Osteoblast (primary cell): ENCODE data around the gene VAMP5. TPM values are rescaled to one million over a fixed set of nuclear protein-coding genes. Genes with fewer than 3 reads are reported as not detected.
A peak's percentile ranks its signal among the peaks of the same experiment; 100 is the strongest.

Experiments used
- DNase-seq: peaks from one replicate; pipeline ENCODE4 v3.0.0; 2011; ENCODE audit warnings: low spot score, mixed read lengths; ENCODE audit not compliant: insufficient read length; ENCODE audit errors: missing footprints
- H2AFZ ChIP-seq: 2 replicates; pipeline ENCODE4 v1.6.0; 2011; ENCODE audit warnings: mild to moderate bottlenecking, low read length
- H3K27ac ChIP-seq: 2 replicates; pipeline ENCODE4 v1.5.1; 2011; ENCODE audit warnings: mild to moderate bottlenecking, low read depth, low read length, moderate library complexity
- H3K27me3 ChIP-seq: 2 replicates; pipeline ENCODE4 v1.6.0; 2012; ENCODE audit warnings: mild to moderate bottlenecking, control low read depth, inconsistent platforms, low read length, moderate library complexity; ENCODE audit not compliant: insufficient read depth
- H3K36me3 ChIP-seq: 2 replicates; pipeline ENCODE4 v1.5.1; 2011; ENCODE audit warnings: mild to moderate bottlenecking, low read length, control low read depth, moderate library complexity; ENCODE audit not compliant: insufficient read depth
- H3K4me1 ChIP-seq: 2 replicates; pipeline ENCODE4 v1.5.1; 2011; ENCODE audit warnings: mild to moderate bottlenecking, low read length, control low read depth, moderate library complexity; ENCODE audit not compliant: insufficient read depth
- H3K4me2 ChIP-seq: 2 replicates; pipeline ENCODE4 v1.6.0; 2011; ENCODE audit warnings: mild to moderate bottlenecking, low read length; ENCODE audit not compliant: insufficient read depth
- H3K4me3 ChIP-seq: fragments of 200-600 bp; sonication (generic); 3 replicates; pipeline ENCODE4 v1.5.1; 2012; ENCODE audit warnings: mild to moderate bottlenecking, low read length, inconsistent platforms; ENCODE audit not compliant: insufficient read depth
- H3K79me2 ChIP-seq: 2 replicates; pipeline ENCODE4 v1.6.0; 2012; ENCODE audit warnings: mild to moderate bottlenecking, low read length, control low read depth, inconsistent platforms; ENCODE audit not compliant: insufficient read depth
- H3K9me3 ChIP-seq: 2 replicates; pipeline ENCODE4 v1.5.1; 2011; ENCODE audit warnings: low read depth, low read length, control low read depth
- H4K20me1 ChIP-seq: 2 replicates; pipeline ENCODE4 v1.6.0; 2012; ENCODE audit warnings: mild to moderate bottlenecking, low read length, control low read depth; ENCODE audit not compliant: insufficient read depth
- total RNA-seq: library from RNA; depleted of rRNA; stranded (reverse); fragments of >200 nt; gene quantifications from 2 replicates; pipeline ENCODE4 v1.2.3, GENCODE V29; 2012
- TF ChIP-seq, protein P1 (sequence below): IDR thresholded peaks from 2 replicates; pipeline ENCODE4 v1.5.1; 2011; ENCODE audit warnings: mild to moderate bottlenecking, low read depth, low read length, moderate library complexity; ENCODE audit errors: extremely low read depth

The VAMP5 gene
- total RNA-seq, 1 donor: 27.1 TPM

GRCh38 chr2:85579266-85579935 is 4.8 kb upstream of the VAMP5 start:
- Histone ChIP-seq H3K4me1 (peaks cover 3% of the 10 kb centered on the region), H3K4me3 (no peak overlapping the region), H3K79me2 (no peaks in the 10 kb centered on the region), H4K20me1 (no peaks in the 10 kb centered on the region), H3K9me3 (no peaks in the 10 kb centered on the region), H2AFZ (peak overlapping the region; percentile 18), H3K36me3 (no peaks in the 10 kb centered on the region), H3K27ac (no peak overlapping the region), H3K27me3 (peaks cover 3% of the 10 kb centered on the region), H3K4me2 (no peak overlapping the region)
- TF ChIP-seq, protein P1, sequence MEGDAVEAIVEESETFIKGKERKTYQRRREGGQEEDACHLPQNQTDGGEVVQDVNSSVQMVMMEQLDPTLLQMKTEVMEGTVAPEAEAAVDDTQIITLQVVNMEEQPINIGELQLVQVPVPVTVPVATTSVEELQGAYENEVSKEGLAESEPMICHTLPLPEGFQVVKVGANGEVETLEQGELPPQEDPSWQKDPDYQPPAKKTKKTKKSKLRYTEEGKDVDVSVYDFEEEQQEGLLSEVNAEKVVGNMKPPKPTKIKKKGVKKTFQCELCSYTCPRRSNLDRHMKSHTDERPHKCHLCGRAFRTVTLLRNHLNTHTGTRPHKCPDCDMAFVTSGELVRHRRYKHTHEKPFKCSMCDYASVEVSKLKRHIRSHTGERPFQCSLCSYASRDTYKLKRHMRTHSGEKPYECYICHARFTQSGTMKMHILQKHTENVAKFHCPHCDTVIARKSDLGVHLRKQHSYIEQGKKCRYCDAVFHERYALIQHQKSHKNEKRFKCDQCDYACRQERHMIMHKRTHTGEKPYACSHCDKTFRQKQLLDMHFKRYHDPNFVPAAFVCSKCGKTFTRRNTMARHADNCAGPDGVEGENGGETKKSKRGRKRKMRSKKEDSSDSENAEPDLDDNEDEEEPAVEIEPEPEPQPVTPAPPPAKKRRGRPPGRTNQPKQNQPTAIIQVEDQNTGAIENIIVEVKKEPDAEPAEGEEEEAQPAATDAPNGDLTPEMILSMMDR: no peak
- DNase-seq: peak; percentile 72

DNA sequence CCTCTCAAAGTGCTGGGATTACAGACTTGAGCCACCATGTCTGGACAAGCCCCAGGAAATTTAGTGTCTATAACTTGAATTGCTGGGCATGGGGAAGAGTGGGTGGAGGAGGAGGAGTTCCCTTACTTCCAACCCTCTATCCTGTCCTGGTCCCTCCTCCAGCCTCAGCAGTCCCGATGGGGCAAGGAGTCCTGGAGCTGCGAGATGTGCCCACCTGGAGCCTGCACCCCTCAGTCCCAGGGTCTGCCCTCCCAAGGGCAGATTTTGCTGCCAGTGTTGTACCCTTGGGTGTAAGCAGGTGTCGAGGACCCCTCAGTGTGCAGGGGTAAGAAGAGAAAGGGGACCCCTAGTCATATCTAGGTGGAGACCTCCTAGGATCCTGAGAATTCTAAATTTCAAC is 4.0 kb upstream of the VAMP5 start:
- Histone ChIP-seq H3K36me3 (no peaks in the 10 kb centered on the region), H3K9me3 (no peaks in the 10 kb centered on the region), H3K79me2 (peaks cover under 1% of the 10 kb centered on the region), H3K27me3 (peaks cover 3% of the 10 kb centered on the region), H3K4me3 (no peak overlapping the region), H3K4me1 (peaks cover 10% of the 10 kb centered on the region), H4K20me1 (no peaks in the 10 kb centered on the region), H3K4me2 (no peak overlapping the region), H3K27ac (no peak overlapping the region), H2AFZ (no peak overlapping the region)
- DNase-seq: peak; percentile 74
- TF ChIP-seq, protein P1: no peak

DNA sequence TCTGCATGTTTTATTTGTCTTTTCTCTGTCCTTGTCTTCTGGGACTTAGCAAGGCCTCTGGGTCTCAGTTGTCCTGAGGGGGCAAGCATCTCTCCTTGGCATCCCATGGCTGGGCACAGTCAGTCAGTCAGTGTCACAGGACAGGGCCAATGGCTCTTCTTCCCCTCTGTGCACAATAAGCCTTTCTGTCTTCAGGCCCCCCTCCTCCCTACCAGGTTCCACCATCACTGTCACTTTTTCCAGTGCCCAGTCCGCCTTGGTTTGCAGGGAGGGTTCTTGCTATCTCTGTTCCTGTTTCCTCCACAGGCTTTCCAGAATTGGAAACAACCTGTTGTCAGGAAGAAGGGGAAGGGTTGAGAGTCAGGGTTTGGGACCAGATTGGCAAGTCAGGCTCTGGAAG is 1.7 kb upstream of the VAMP5 start:
- H3K36me3 ChIP-seq: no peaks in the 10 kb centered on the region
- H3K79me2 ChIP-seq: peaks cover 7% of the 10 kb centered on the region
- peaks cover 3% of the 10 kb centered on the region for H3K27me3 ChIP-seq
- TF ChIP-seq, protein P1: no peak
- H3K9me3 ChIP-seq: no peaks in the 10 kb centered on the region
- H3K4me2 ChIP-seq: no peak overlapping the region
- no peaks in the 10 kb centered on the region for H4K20me1 ChIP-seq
- peaks cover 20% of the 10 kb centered on the region for H3K4me1 ChIP-seq
- H2AFZ ChIP-seq: no peak overlapping the region
- H3K4me3 ChIP-seq: no peak overlapping the region
- H3K27ac ChIP-seq: no peak overlapping the region
- DNase-seq: peak; percentile 56

DNA sequence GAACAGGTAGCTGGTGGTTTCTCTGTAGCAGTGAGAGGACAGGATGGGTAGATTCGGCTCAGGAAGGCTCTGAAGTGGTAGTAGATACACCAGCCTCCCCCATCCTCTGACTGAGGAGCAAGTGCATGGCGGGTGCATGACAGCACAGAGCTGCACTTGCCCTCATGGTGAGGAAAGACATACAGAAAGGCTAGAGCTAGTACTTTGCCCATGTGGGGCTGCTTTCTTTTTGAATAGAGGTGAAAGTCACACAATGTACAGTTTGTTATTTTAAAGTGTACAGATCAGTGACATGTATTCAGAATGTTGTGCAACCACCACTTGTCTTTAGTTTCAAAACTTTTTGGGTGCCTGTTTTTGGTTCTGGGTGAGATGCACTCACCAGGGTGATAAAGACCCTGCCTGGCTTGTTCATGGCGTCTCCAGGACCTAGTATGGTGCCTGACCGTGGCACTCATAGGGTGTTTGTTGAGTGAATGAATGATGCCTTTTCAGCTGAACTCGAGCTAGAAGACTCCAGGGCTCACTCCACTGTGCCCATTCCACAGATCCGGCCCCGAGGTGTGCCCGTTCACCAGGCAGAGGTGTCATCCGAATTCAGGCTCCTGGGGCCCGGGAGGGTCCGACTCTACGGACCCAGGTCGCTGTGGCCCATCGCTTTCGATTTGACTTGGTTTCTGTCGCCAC is 421 bp upstream of the VAMP5 start:
- peak overlapping the region; percentile 78 for H2AFZ ChIP-seq
- DNase-seq: peak; percentile 85

More for the DNA sequence above, 421 bp upstream of the VAMP5 start:
- peaks cover 15% of the 10 kb centered on the region for H3K79me2 ChIP-seq
- peak overlapping the region; percentile 78 for H3K4me2 ChIP-seq
- no peaks in the 10 kb centered on the region for H3K9me3 ChIP-seq
- peaks cover 20% of the 10 kb centered on the region for H3K4me1 ChIP-seq
- H3K27ac ChIP-seq: no peak overlapping the region
- no peaks in the 10 kb centered on the region for H3K36me3 ChIP-seq
- no peaks in the 10 kb centered on the region for H4K20me1 ChIP-seq
- TF ChIP-seq, protein P1: no peak
- H3K27me3 ChIP-seq: peaks cover 3% of the 10 kb centered on the region
- H3K4me3 ChIP-seq: peak overlapping the region; percentile 67
